ENCODE data around the gene FMN2.
A peak's percentile ranks its signal among the peaks of the same experiment; 100 is the strongest.

Gene FMN2

DNA sequence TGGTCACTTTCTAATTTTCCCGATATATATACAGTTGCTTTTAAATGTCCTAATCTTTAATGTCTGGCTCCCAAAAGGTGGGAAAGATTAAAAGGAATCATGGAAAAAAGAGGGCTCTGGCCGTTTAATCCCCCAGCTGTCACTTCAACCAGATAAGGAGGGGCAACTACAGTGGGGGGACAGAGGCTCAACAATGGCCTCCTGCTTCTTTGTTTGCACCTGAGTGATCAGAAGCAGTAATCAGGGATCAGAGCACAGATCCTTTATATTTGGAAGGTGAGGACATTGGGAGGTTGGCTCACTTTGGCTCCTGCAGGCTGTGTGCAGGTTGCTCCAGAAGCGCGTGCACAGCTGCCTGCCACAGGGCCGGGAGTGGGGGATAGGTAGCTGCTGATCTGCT lies 212.8 kb downstream of the FMN2 start:
- peaks cover 8% of the 10 kb centered on the region for H3K9me3 Mint-ChIP-seq
- no peaks in the 10 kb centered on the region for H3K36me3 Mint-ChIP-seq (ENCODE audit: low read depth)
- H3K27ac Mint-ChIP-seq, result no peak overlapping the region
- DNase-seq, result no peak
- H3K4me3 Mint-ChIP-seq, result no peak overlapping the region
- TF ChIP-seq, protein P1, sequence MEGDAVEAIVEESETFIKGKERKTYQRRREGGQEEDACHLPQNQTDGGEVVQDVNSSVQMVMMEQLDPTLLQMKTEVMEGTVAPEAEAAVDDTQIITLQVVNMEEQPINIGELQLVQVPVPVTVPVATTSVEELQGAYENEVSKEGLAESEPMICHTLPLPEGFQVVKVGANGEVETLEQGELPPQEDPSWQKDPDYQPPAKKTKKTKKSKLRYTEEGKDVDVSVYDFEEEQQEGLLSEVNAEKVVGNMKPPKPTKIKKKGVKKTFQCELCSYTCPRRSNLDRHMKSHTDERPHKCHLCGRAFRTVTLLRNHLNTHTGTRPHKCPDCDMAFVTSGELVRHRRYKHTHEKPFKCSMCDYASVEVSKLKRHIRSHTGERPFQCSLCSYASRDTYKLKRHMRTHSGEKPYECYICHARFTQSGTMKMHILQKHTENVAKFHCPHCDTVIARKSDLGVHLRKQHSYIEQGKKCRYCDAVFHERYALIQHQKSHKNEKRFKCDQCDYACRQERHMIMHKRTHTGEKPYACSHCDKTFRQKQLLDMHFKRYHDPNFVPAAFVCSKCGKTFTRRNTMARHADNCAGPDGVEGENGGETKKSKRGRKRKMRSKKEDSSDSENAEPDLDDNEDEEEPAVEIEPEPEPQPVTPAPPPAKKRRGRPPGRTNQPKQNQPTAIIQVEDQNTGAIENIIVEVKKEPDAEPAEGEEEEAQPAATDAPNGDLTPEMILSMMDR (IDR thresholded peaks at IDR 0.05), result no peak
- H3K4me1 Mint-ChIP-seq, result peaks cover 5% of the 10 kb centered on the region
- H3K27me3 Mint-ChIP-seq (ENCODE audit: low read depth, poor library complexity), result peaks cover 6% of the 10 kb centered on the region

DNA sequence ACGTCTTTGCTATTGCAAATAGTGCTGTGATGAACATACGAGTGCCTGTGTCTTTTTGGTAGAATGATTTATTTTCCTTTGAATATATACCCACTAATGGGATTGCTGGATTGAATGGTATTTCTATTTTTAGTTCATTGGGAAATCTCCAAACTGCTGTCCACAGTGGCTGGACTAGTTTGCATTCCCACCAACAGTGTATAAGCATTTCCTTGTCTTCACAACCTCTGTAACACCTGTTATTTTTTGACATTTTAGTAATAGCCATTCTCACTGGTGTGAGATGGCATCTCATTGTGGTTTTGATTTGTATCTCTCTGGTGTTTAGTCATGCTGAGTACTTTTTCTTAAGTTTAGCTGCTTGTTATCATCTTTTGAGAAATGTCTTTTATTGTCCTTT lies 215.0 kb downstream of the FMN2 start:
- Mint-ChIP-seq H3K9me3 (peaks cover 8% of the 10 kb centered on the region), H3K27me3 (ENCODE audit: low read depth, poor library complexity) (peaks cover 6% of the 10 kb centered on the region), H3K4me3 (no peak overlapping the region)

DNA sequence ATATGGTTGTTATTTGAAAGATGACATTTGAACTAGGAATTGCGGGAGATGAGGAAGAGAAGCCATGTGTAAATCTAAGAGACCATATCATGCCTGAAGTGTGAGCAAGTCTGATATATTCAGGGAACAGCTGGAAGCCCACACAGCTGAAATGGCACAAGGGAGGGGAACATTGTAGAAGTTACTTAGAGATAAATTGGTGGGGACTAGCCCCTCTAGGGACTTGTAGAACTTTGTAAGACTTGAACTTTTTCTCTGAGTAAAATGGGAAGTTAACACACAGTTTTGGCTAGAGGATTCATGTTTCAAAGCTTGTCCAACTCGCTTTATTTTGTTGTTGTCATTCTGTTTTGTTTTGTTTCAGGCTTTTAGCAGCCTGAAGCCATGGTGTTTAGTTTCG lies 216.4 kb downstream of the FMN2 start:
- Mint-ChIP-seq H3K4me1 (peaks cover 9% of the 10 kb centered on the region), H3K9me3 (peaks cover 8% of the 10 kb centered on the region), H3K4me3 (no peak overlapping the region), H3K36me3 (ENCODE audit: low read depth) (no peaks in the 10 kb centered on the region), H3K27ac (peak overlapping the region; percentile 16), H3K27me3 (ENCODE audit: low read depth, poor library complexity) (peaks cover 6% of the 10 kb centered on the region)
- TF ChIP-seq, protein P1 (IDR thresholded peaks at IDR 0.05), result no peak
- no peak for DNase-seq

More for the DNA sequence above, 215.0 kb downstream of the FMN2 start:
- peaks cover 5% of the 10 kb centered on the region for H3K4me1 Mint-ChIP-seq
- H3K27ac Mint-ChIP-seq, result no peak overlapping the region
- no peak for DNase-seq
- no peaks in the 10 kb centered on the region for H3K36me3 Mint-ChIP-seq (ENCODE audit: low read depth)
- TF ChIP-seq, protein P1 (IDR thresholded peaks at IDR 0.05), result no peak

DNA sequence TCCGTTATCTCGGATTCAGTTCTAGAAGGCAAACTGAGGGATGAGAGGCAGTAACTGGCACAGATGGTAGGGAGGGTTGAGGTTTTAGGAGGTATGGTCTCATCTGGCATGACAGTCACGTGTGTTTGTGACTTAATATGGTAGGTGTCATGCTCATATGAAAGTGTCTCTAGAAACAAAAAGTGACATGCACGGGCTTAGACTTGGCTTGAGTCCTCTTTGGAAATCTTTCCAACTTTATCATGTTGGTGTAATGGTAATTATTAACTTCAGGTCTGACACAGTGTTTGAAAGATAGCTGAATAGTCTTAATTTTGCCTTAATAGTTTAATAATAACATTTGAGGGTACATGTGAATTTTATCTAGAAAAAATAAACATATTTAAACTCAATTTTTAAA lies 218.1 kb downstream of the FMN2 start:
- H3K27ac Mint-ChIP-seq, result no peak overlapping the region
- no peak for DNase-seq
- H3K27me3 Mint-ChIP-seq (ENCODE audit: low read depth, poor library complexity), result peaks cover 6% of the 10 kb centered on the region
- H3K9me3 Mint-ChIP-seq, result peaks cover 8% of the 10 kb centered on the region
- TF ChIP-seq, protein P1 (IDR thresholded peaks at IDR 0.05), result no peak
- H3K36me3 Mint-ChIP-seq (ENCODE audit: low read depth), result no peaks in the 10 kb centered on the region
- H3K4me1 Mint-ChIP-seq, result peaks cover 9% of the 10 kb centered on the region
- no peak overlapping the region for H3K4me3 Mint-ChIP-seq

DNA sequence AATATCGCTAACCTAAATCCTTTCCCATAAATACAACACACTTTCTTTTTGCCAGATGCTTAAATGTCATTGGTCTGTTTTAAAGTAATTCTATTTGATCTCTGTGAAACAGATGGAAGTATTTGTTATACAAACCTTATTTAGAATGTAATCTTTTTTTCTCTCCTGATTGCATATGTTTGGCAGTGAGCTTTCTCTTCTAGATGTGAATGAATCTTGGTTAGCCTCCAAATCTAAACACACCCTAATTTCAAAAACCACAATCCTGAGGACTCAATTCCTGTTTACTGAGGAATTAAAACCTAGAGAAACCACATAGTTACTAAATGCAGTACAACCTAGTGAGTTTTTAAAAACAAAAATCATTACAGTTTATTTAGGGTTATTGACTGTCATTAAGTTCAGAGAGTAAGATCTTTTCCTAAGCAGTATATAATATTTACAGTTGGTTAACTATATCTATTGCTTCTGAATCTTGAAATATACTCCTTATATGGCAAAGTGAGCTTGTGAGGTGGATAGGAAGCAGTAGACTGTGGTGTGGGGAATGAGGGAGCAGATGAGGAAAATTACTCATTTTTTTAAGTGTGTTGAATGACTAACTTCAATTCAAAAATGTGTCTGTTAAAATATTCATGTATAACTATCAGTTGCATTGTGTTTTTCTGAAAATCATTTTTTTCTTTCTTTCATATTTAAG lies 218.7 kb downstream of the FMN2 start:
- Mint-ChIP-seq H3K27ac (no peak overlapping the region), H3K4me1 (peaks cover 9% of the 10 kb centered on the region), H3K9me3 (peaks cover 8% of the 10 kb centered on the region), H3K36me3 (ENCODE audit: low read depth) (no peaks in the 10 kb centered on the region), H3K4me3 (no peak overlapping the region), H3K27me3 (ENCODE audit: low read depth, poor library complexity) (peaks cover 6% of the 10 kb centered on the region)
- no peak for DNase-seq
- TF ChIP-seq, protein P1 (IDR thresholded peaks at IDR 0.05), result no peak

DNA sequence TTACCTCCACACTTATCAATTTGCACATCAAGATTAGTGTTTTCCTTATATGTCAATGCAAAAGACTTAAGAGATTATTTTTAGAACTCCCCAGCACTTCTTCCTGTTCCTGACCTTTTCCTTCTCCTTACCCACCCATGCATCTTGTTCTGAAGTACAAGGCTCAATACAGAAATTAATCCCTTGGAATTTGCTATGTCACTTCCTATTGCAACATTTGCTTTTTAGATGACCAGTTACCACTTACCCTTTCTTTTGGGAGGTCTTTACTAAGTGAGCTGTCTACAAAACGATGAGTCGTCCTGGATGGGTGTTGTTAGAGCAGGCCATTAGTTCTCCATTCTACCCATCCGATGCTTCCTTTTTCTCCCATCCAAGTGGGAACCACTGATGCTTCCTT lies 221.2 kb downstream of the FMN2 start:
- H3K4me1 Mint-ChIP-seq, result peaks cover 8% of the 10 kb centered on the region
- peaks cover 5% of the 10 kb centered on the region for H3K27me3 Mint-ChIP-seq (ENCODE audit: low read depth, poor library complexity)
- no peaks in the 10 kb centered on the region for H3K9me3 Mint-ChIP-seq
- DNase-seq, result no peak
- H3K4me3 Mint-ChIP-seq, result no peak overlapping the region
- H3K36me3 Mint-ChIP-seq (ENCODE audit: low read depth), result no peaks in the 10 kb centered on the region
- H3K27ac Mint-ChIP-seq, result no peak overlapping the region
- TF ChIP-seq, protein P1 (IDR thresholded peaks at IDR 0.05), result no peak

Measured in nephron progenitor cell (in vitro differentiated cells).